HG03196 (cell line): ENCODE data around the gene HNRNPA3.
"Not testable (repeated sequence)": the region's sequence is repeated elsewhere in the genome, so short reads cannot be mapped to it uniquely, and the experiment has no call there.

Experiments used
- ATAC-seq: cut with Tn5 transposase; IDR thresholded peaks from one replicate; pipeline ENCODE4 v1.9.1; 2021; ENCODE audit not compliant: unreplicated experiment

HNRNPA3 gene

GRCh38 chr2:177254433-177255226 is 42.0 kb downstream of the HNRNPA3 start:
- no peak for ATAC-seq

DNA sequence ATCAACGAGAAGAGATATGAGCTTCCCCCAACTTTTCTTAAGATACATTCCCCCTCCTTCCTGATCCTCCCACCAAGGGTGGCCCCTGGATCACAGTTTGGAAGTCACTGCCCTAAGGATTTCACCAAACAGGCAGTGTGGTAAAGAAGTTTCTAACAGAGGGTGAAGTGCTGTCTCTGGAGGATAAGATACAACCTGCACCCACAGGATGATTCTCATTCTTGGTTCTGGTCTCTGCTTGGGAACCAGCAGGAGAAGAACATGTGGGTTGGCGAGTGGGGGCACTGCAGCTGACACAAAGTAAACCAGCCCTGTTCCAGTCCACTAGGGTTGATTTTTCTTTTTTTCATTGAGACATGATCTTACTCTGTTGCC is 42.6 kb downstream of the HNRNPA3 start:
- ATAC-seq = no peak

- ATAC-seq = no peak
These were observed 43.4 kb downstream of the HNRNPA3 start for GRCh38 chr2:177256026-177256425.

DNA sequence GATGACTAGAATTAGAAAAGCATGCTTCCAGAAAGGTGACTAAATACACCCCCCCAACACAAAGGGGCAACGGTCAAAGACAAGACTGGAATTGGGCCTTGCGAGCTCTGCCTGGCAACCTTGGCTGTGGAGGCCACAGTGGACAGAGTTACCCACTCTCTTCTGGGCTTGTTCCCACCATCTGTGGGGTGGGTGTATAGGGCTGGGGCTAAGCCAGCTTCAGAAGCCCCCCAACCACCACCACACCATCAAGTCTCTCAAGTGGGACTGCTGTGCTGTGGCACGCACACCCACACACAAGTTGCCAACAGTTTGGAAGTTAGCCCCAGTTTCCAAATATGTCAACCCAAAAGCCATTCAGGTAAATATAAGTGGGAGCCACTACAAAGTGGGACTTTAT is 44.1 kb downstream of the HNRNPA3 start:
- no peak for ATAC-seq

- ATAC-seq = no peak
These were observed 44.9 kb downstream of the HNRNPA3 start for GRCh38 chr2:177257471-177257870.

DNA sequence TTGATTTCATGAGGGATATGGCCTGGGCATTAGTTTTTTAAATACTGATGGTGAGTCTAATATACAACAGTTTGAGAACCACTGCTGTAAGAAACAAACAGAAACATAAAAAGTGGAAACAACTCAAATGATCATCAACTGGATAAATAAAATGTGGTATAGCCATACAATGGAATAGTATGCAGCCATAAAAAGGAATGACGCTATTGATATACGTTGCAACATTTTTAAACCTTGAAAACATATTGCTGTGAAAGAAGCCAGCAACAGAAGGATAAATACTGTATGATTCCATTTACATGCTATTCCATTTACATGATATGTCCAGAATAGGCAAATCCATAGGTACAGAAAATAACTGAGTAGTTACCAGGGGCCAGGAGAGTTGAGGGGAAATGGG is 45.5 kb downstream of the HNRNPA3 start:
- no peak for ATAC-seq

DNA sequence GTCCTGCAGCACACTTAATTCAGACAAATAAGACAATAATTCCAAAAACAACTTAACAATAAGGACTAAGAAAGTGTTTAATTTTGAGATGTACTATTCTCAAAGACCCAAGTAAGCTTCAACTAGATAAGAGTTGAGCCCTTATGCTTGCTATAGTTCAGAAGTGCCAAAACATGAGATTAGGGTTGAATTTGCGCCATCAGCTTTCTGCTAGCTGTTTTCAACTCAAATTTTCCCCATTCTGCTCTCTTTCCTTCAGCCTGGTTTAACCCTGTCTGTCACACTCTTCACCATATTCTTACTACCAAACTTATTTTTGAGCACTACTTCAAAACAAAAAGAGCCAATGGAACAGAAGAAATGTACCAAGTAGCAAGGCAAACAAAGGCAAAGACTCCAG is 47.8 kb downstream of the HNRNPA3 start:
- no peak for ATAC-seq

DNA sequence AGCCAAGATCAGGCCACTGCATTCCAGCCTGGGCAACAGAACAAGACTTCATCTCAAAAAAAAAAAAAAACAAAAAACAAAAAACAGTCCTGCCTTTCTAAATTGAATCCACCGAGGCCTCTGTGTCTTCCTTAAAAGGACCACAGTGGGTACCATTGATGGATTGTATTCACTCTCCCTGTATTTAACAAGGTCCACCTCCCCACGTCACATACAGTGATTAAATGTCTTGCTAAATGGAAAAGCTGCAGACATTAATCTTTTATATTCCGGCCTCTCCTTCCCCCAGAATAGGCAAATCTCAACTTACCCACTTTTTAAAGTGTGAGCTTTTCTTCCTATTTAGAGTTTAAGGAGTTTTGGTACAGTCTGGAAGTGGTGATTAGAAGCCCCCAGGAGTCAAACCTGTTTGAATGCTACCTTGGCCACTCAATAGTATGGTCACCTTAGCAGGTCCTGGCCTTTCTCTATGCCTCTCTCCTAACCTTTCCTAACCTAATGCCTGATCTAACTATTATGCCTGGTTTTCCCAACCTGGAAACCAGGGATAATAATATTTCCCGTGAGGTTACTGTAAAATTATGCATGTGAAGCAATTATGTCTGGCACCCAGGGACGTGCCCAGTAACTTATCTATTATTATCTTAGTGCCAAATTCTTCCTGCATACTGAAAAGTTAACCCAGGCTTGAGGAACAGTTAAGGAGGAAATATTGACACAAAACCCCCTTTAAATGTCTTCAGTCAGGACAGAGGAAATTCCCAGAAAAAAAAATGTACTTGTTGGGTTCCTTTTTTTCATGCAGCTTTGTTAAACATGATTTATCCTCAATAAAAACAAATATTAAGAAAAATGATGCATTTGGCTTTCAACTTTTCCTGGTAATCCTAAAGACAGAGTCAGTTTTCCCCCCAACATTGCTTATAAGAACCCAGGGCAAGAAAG is 48.8 kb downstream of the HNRNPA3 start:
- ATAC-seq = no peak

- ATAC-seq = no peak
These were observed 49.5 kb downstream of the HNRNPA3 start for GRCh38 chr2:177262092-177262491.

GRCh38 chr2:177262958-177263450 is 50.4 kb downstream of the HNRNPA3 start:
- no peak for ATAC-seq

- ATAC-seq = peak; percentile 60
These were observed 51.0 kb downstream of the HNRNPA3 start for GRCh38 chr2:177263451-177264208.

GRCh38 chr2:177264209-177264692 is 51.7 kb downstream of the HNRNPA3 start:
- ATAC-seq = no peak

GRCh38 chr2:177264693-177265587 is 52.3 kb downstream of the HNRNPA3 start, which contains the start of gene NFE2L2:
TSS of gene NFE2L2 (minus strand) at chr2:177264727. CDS start at chr2:177264576, 151 bp downstream.
- peak; percentile 66 for ATAC-seq

- ATAC-seq = no peak
These were observed 53.5 kb downstream of the HNRNPA3 start for GRCh38 chr2:177265824-177266817.

DNA sequence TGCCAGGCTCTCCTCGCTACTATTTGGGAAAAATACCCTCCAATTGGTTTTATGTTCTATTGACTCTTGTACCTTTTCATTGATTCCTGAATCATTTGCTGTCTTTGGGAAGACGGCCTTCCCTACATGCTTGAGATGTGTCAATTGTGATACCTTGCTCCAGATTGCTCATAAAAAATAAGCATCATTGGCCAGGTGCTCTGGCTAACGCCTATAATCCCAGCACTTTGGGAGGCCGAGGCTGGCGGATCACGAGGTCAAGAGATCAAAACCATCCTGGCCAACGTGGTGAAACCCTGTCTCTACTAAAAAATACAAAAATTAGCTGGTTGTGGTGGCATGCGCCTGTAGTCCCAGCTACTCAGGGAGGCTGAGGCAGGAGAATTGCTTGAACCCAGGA is 54.4 kb downstream of the HNRNPA3 start:
- ATAC-seq = not testable (repeated sequence)

GRCh38 chr2:177268187-177268871 is 55.7 kb downstream of the HNRNPA3 start:
- no peak for ATAC-seq

DNA sequence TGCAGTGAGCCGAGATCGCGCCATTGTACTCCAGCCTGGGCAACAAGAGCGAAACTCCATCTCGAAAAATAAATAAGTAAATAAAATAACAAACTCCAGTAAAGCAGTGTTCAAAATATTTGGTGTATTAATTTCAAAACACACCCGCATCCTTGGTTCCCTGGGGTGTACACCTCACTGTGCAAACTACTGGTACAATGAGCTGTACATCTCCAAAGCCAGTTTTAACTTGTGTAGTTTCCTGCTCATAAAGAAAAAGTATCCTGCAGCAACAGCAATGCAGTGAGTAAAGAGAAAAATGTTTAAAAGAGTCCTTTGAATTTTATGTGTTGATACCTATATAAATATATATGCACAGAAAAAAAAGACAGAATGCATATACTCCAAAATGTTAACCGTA is 56.3 kb downstream of the HNRNPA3 start:
- no peak for ATAC-seq

GRCh38 chr2:177270531-177270930 is 57.9 kb downstream of the HNRNPA3 start:
- ATAC-seq = no peak
